ENCODE measurements around the gene TRIP10. TPM values are rescaled to one million over a fixed set of nuclear protein-coding genes. Genes with fewer than 3 reads are reported as not detected.
"Not testable (repeated sequence)": the region's sequence is repeated elsewhere in the genome, so short reads cannot be mapped to it uniquely, and the experiment has no call there.

Gene TRIP10
- total RNA-seq, 1 donor from 2014 or later, result 31.2 TPM

- no peak overlapping the region for H3K4me3 ChIP-seq (ENCODE audit: low read depth, low read length)
- DNase-seq (ENCODE audit: low read depth), result no peak
These were observed 35.6 kb downstream of the TRIP10 start for GRCh38 chr19:6774821-6775707.

DNA sequence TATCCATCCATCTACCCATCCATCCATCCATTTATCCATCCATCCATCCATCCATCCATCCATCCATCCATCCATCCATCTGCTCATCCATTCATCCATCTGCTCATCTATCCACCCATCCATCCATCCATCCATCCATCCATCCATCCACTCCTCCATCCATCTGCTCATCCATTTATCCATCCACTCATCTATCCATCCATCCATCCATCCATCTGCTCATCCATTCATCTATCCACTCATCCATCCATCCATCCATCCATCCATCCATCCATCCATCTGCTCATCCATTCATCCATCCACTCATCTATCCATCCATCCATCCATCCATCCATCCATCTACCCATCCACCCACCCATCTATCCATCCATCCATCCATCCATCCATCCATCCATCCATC lies 36.6 kb downstream of the TRIP10 start:
- not testable (repeated sequence) for H3K36me3 ChIP-seq (ENCODE audit: control insufficient read depth, insufficient read depth, low read length); H3K4me3 ChIP-seq (ENCODE audit: low read depth, low read length); DNase-seq (ENCODE audit: low read depth); H3K27me3 ChIP-seq (ENCODE audit: control insufficient read depth, insufficient read depth, low read length)

More at GRCh38 chr19:6774821-6775707, 35.6 kb downstream of the TRIP10 start:
- no peak for TF ChIP-seq CTCF (IDR thresholded peaks at IDR 0.05; ENCODE audit: insufficient read depth, low read length, poor library complexity, severe bottlenecking)
- H3K27me3 ChIP-seq (ENCODE audit: control insufficient read depth, insufficient read depth, low read length), result peaks cover 2% of the 10 kb centered on the region
- no peaks in the 10 kb centered on the region for H3K36me3 ChIP-seq (ENCODE audit: control insufficient read depth, insufficient read depth, low read length)

DNA sequence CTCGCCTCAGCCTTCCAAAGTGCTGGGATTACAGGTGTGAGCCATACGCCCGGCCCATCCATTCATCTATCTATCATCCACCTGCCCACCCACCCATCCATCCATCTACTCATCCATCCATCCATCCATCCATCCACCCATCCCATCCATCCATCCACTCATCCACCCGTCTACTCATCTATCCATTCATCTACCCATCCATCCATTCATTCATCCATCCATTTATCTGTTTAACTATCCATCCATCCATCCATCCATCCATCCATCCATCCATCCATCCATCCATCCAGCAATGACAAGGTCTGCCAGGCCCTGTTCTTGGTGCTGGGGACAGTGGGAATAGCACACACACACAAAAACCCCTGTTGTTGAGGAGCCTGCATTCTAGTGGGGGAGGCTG lies 37.5 kb downstream of the TRIP10 start:
- TF ChIP-seq CTCF (IDR thresholded peaks at IDR 0.05; ENCODE audit: insufficient read depth, low read length, poor library complexity, severe bottlenecking), result no peak
- DNase-seq (ENCODE audit: low read depth), result no peak
- H3K27me3 ChIP-seq (ENCODE audit: control insufficient read depth, insufficient read depth, low read length), result peaks cover 2% of the 10 kb centered on the region

DNA sequence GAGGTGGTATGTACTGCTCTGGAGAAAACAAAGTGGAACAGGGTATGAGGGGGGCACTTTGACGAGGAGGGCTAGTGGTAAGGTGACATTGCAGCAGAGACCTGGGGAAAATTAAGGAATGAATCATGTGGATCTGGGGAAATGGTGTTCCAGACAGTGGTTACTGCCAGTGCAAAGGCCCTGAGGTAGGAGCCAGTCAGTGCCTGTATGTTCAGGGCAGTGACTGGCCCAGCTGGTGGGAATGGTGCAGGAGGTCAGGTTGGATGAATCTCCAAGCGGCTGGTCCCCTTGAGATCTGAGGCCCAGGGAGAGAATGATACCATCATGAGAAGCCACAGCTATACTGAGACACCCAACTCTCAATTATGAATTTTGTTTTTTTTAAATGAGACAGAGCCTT lies 38.0 kb downstream of the TRIP10 start:
- Histone ChIP-seq H3K27me3 (ENCODE audit: control insufficient read depth, insufficient read depth, low read length) (peaks cover 2% of the 10 kb centered on the region), H3K4me3 (ENCODE audit: low read depth, low read length) (no peak overlapping the region), H3K36me3 (ENCODE audit: control insufficient read depth, insufficient read depth, low read length) (no peaks in the 10 kb centered on the region)
- no peak for DNase-seq (ENCODE audit: low read depth)
- no peak for TF ChIP-seq CTCF (IDR thresholded peaks at IDR 0.05; ENCODE audit: insufficient read depth, low read length, poor library complexity, severe bottlenecking)

More for the DNA sequence above, 37.5 kb downstream of the TRIP10 start:
- Histone ChIP-seq H3K4me3 (ENCODE audit: low read depth, low read length) (no peak overlapping the region), H3K36me3 (ENCODE audit: control insufficient read depth, insufficient read depth, low read length) (no peaks in the 10 kb centered on the region)

DNA sequence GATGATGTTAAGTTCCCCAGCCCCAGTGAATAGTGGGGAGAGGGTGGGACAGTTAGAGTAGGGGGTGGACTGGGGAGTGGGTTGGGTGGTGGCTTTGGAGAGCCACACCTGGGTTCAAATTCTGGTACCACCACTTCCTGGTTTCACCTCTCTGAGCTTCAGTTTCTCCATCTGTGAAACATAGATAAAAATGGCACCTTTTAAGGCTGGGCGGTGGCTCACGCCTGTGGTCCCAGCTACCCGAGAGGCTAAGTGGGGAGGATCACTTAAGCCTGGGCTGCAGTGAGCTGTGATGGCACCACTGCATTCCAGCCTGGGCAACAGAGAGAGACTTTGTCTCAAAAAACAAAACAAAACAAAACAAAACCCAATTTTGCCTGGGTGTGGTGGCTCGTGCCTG lies 38.9 kb downstream of the TRIP10 start:
- H3K36me3 ChIP-seq (ENCODE audit: control insufficient read depth, insufficient read depth, low read length), result no peaks in the 10 kb centered on the region
- H3K27me3 ChIP-seq (ENCODE audit: control insufficient read depth, insufficient read depth, low read length), result no peaks in the 10 kb centered on the region
- no peak overlapping the region for H3K4me3 ChIP-seq (ENCODE audit: low read depth, low read length)
- TF ChIP-seq CTCF (IDR thresholded peaks at IDR 0.05; ENCODE audit: insufficient read depth, low read length, poor library complexity, severe bottlenecking), result no peak
- DNase-seq (ENCODE audit: low read depth), result no peak

GRCh38 chr19:6779206-6779605 lies 39.7 kb downstream of the TRIP10 start:
- H3K36me3 ChIP-seq (ENCODE audit: control insufficient read depth, insufficient read depth, low read length), result no peaks in the 10 kb centered on the region
- no peaks in the 10 kb centered on the region for H3K27me3 ChIP-seq (ENCODE audit: control insufficient read depth, insufficient read depth, low read length)
- no peak for TF ChIP-seq CTCF (IDR thresholded peaks at IDR 0.05; ENCODE audit: insufficient read depth, low read length, poor library complexity, severe bottlenecking)
- DNase-seq (ENCODE audit: low read depth), result no peak
- H3K4me3 ChIP-seq (ENCODE audit: low read depth, low read length), result no peak overlapping the region

All from kidney epithelial cell (primary cell).